Progenitor cell of endocrine pancreas (in vitro differentiated cells): ENCODE results near the gene CILP. TPM values are rescaled to one million over a fixed set of nuclear protein-coding genes. Genes with fewer than 3 reads are reported as not detected.

Experiments
- DNase-seq: peaks from one replicate; pipeline ENCODE4 v3.0.0; 2021; ENCODE audit warnings: low spot score; ENCODE audit not compliant: unreplicated experiment
- H3K27ac Mint-ChIP-seq: 2 replicates; pipeline ENCODE4 v1.8.0; 2021; ENCODE audit warnings: mild to moderate bottlenecking, moderate library complexity, mixed read lengths
- H3K27me3 Mint-ChIP-seq: 2 replicates; pipeline ENCODE4 v1.8.0; 2021; ENCODE audit warnings: mixed read lengths
- H3K36me3 Mint-ChIP-seq: 2 replicates; pipeline ENCODE4 v1.8.0; 2022; ENCODE audit warnings: mixed read lengths; ENCODE audit not compliant: insufficient read depth
- H3K4me1 Mint-ChIP-seq: 2 replicates; pipeline ENCODE4 v1.8.0; 2021; ENCODE audit warnings: low read depth, mixed read lengths
- H3K4me3 Mint-ChIP-seq: 2 replicates; pipeline ENCODE4 v1.8.0; 2021; ENCODE audit warnings: low read depth, mild to moderate bottlenecking, moderate library complexity, mixed read lengths
- H3K9me3 Mint-ChIP-seq: 2 replicates; pipeline ENCODE4 v1.8.0; 2021; ENCODE audit warnings: low read depth, mixed read lengths
- total RNA-seq: library from RNA; stranded (reverse); gene quantifications from 2 replicates; pipeline ENCODE4 v1.2.1, GENCODE V29; 2021
- TF ChIP-seq, protein P1 (sequence below): fragments of 200-600 bp; sonication (generic); IDR thresholded peaks from one replicate; pipeline ENCODE4 v1.5.0; 2021; ENCODE audit warnings: antibody characterized with exemption, mild to moderate bottlenecking; ENCODE audit not compliant: unreplicated experiment

CILP gene
- total RNA-seq, 1 donor from 2014 or later, result 0.29 TPM

DNA sequence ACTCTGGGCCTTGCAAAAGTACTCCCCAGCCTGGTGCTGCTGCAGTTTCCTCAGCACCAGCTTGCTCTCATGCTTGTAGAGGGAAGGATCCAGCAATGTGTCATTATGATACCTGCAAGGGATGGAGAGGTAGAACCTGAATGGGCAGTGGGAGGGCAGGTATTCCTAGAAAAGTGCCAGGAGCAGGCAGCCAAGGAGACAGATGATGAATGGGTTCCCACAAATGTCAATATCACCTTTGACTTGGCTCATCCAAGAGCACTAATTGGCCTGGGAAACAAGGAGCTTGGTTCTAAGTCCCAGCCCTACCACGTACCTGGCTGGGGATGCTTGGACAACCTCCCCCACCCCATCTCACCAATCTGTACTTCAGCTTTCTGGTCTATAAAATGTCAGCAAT lies 9.4 kb downstream of the CILP start:
- no peak for DNase-seq
- H3K27me3 Mint-ChIP-seq, result peaks cover 3% of the 10 kb centered on the region
- no peak overlapping the region for H3K27ac Mint-ChIP-seq
- H3K4me1 Mint-ChIP-seq, result peaks cover 2% of the 10 kb centered on the region
- no peaks in the 10 kb centered on the region for H3K9me3 Mint-ChIP-seq
- TF ChIP-seq, protein P1, sequence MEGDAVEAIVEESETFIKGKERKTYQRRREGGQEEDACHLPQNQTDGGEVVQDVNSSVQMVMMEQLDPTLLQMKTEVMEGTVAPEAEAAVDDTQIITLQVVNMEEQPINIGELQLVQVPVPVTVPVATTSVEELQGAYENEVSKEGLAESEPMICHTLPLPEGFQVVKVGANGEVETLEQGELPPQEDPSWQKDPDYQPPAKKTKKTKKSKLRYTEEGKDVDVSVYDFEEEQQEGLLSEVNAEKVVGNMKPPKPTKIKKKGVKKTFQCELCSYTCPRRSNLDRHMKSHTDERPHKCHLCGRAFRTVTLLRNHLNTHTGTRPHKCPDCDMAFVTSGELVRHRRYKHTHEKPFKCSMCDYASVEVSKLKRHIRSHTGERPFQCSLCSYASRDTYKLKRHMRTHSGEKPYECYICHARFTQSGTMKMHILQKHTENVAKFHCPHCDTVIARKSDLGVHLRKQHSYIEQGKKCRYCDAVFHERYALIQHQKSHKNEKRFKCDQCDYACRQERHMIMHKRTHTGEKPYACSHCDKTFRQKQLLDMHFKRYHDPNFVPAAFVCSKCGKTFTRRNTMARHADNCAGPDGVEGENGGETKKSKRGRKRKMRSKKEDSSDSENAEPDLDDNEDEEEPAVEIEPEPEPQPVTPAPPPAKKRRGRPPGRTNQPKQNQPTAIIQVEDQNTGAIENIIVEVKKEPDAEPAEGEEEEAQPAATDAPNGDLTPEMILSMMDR, result no peak
- no peaks in the 10 kb centered on the region for H3K36me3 Mint-ChIP-seq
- H3K4me3 Mint-ChIP-seq, result no peak overlapping the region

DNA sequence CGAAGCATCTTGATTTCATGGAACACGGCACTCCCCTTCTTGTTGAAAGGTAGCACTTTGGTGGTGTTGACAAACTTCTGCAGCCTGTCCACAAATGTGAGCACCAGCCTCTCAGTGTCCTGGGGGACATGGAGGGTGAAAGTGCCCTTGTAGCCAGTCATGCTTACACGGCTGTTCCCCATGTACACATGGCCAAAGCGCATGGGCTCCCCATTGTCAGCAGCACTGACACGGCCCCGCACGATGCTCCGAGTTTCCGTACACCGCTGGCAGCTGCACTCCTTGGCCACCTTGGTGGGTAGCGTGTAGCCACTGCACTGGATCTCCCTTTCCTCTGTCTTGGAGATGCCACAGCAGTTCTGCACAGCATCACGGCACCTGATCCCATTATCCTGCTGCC lies 12.7 kb downstream of the CILP start:
- Mint-ChIP-seq H3K4me1 (peaks cover 2% of the 10 kb centered on the region), H3K9me3 (no peaks in the 10 kb centered on the region), H3K4me3 (no peak overlapping the region), H3K27ac (no peak overlapping the region), H3K27me3 (no peaks in the 10 kb centered on the region), H3K36me3 (no peaks in the 10 kb centered on the region)
- no peak for DNase-seq
- TF ChIP-seq, protein P1, result no peak

DNA sequence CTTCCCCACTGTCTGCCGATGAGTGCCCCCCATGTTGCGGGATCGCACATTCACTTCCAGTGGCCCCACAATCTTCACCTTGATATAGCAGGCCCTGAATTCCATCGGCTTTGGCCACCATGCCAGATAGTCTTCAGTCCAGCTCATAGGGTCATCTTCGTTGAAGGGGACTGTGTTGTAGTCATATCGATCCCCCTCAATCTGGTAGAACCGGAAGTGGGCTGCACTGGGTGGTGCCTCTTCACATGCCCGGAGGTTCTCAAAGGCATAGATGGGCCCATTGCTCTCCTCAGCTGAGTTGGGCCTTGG lies 14.0 kb downstream of the CILP start:
- Mint-ChIP-seq H3K27ac (no peak overlapping the region), H3K27me3 (no peaks in the 10 kb centered on the region), H3K9me3 (no peaks in the 10 kb centered on the region), H3K4me3 (no peak overlapping the region), H3K4me1 (peaks cover 4% of the 10 kb centered on the region), H3K36me3 (no peaks in the 10 kb centered on the region)
- TF ChIP-seq, protein P1, result no peak
- no peak for DNase-seq

DNA sequence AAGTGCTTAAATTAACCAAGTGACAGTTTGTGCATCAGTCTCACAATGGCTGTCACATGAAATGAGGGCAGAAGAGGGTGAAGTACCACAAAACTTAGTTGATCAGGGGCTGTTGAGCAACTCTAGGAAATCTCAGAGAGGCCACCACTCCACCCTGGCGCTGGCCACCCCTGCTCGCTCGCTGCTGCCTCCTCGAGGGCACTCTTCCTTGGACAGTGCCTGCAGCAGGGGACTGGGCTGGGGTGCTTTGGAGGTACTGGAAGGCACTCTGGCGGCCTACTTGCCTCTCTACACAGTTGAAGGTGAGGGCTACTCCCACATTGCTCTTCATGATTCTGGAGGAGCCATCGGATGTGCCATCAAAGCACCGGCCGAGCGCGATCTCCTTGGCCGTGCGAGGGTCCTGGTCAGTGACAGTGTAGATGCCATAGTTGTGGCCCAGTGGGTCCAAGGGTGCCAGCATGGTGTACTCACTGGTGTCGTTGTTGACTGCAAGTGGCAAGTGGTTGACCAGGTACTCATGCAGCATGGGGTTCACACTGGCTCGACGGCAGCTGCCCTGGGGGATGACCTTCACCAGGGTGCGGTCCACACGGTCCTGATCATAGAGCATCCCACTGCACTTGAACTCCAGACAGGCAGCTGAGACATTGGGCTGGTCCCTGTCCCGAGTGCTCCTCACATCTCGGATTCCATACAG lies 14.5 kb downstream of the CILP start:
- TF ChIP-seq, protein P1, result no peak
- H3K9me3 Mint-ChIP-seq, result no peaks in the 10 kb centered on the region
- no peak overlapping the region for H3K27ac Mint-ChIP-seq
- H3K36me3 Mint-ChIP-seq, result no peaks in the 10 kb centered on the region
- H3K4me1 Mint-ChIP-seq, result peaks cover 2% of the 10 kb centered on the region
- no peak for DNase-seq
- H3K4me3 Mint-ChIP-seq, result no peak overlapping the region
- H3K27me3 Mint-ChIP-seq, result no peaks in the 10 kb centered on the region

DNA sequence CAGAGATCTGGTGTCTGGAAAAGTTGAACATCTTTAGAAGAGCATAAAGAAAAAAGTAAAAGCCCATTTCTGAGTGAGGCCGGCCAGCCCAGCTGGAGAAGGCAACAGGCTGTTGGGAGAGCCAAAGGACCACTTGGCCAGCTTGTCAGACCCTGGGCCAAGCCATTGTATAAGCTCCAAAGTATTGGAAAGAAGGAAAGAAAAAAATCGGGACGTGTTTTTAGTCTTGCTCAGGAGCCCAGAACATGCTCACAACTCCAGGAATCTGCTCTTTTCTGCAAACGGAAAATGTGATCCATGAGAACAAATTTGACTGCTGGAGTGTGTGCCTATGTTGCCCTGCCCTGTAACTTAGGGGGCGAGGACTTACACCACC lies 15.7 kb downstream of the CILP start:
- Mint-ChIP-seq H3K36me3 (no peaks in the 10 kb centered on the region), H3K27ac (no peak overlapping the region), H3K9me3 (no peaks in the 10 kb centered on the region), H3K4me3 (no peak overlapping the region), H3K4me1 (peaks cover 2% of the 10 kb centered on the region), H3K27me3 (no peaks in the 10 kb centered on the region)
- DNase-seq, result no peak
- TF ChIP-seq, protein P1, result no peak
